ENCODE results near the gene SLC25A13.

Gene SLC25A13

GRCh38 chr7:96241855-96242254 lies 80.0 kb downstream of the SLC25A13 start:
- no peak for DNase-seq (ENCODE audit: low spot score)
- in situ Hi-C loops (cut with MboI; ENCODE audit: low pct_unique_long_range_greater_than_20kb, low sequenced_read_pairs, unreplicated experiment) = no loop called here
- TF ChIP-seq CTCF (IDR thresholded peaks at IDR 0.05; ENCODE audit: extremely low read depth, insufficient read depth, missing control alignments) = no peak

- in situ Hi-C loops (cut with MboI; ENCODE audit: low pct_unique_long_range_greater_than_20kb, low sequenced_read_pairs, unreplicated experiment) = no loop called here
- TF ChIP-seq CTCF (IDR thresholded peaks at IDR 0.05; ENCODE audit: extremely low read depth, insufficient read depth, missing control alignments) = no peak
- DNase-seq (ENCODE audit: low spot score) = no peak
Measured at GRCh38 chr7:96238976-96239766, 82.7 kb downstream of the SLC25A13 start.

- no peak for TF ChIP-seq CTCF (IDR thresholded peaks at IDR 0.05; ENCODE audit: extremely low read depth, insufficient read depth, missing control alignments)
- in situ Hi-C loops (cut with MboI; ENCODE audit: low pct_unique_long_range_greater_than_20kb, low sequenced_read_pairs, unreplicated experiment) = no loop called here
- DNase-seq (ENCODE audit: low spot score) = no peak
Measured at GRCh38 chr7:96238474-96238873, 83.4 kb downstream of the SLC25A13 start.

- in situ Hi-C loops (cut with MboI; ENCODE audit: low pct_unique_long_range_greater_than_20kb, low sequenced_read_pairs, unreplicated experiment) = no loop called here
- no peak for TF ChIP-seq CTCF (IDR thresholded peaks at IDR 0.05; ENCODE audit: extremely low read depth, insufficient read depth, missing control alignments)
- no peak for DNase-seq (ENCODE audit: low spot score)
Measured at GRCh38 chr7:96237040-96237439, 84.9 kb downstream of the SLC25A13 start.

- no peak for TF ChIP-seq CTCF (IDR thresholded peaks at IDR 0.05; ENCODE audit: extremely low read depth, insufficient read depth, missing control alignments)
- no peak for DNase-seq (ENCODE audit: low spot score)
- in situ Hi-C loops (cut with MboI; ENCODE audit: low pct_unique_long_range_greater_than_20kb, low sequenced_read_pairs, unreplicated experiment) = no loop called here
Measured at GRCh38 chr7:96236198-96237039, 85.5 kb downstream of the SLC25A13 start.

- DNase-seq (ENCODE audit: low spot score) = no peak
- in situ Hi-C loops (cut with MboI; ENCODE audit: low pct_unique_long_range_greater_than_20kb, low sequenced_read_pairs, unreplicated experiment) = no loop called here
- no peak for TF ChIP-seq CTCF (IDR thresholded peaks at IDR 0.05; ENCODE audit: extremely low read depth, insufficient read depth, missing control alignments)
Measured at GRCh38 chr7:96235281-96235680, 86.6 kb downstream of the SLC25A13 start.
